Activated naive CD8-positive, alpha-beta T cell treated with anti-CD3 and anti-CD28 coated beads for 36 hours (primary cell): Measurements from ENCODE around the gene SPC25. TPM values are rescaled to one million over a fixed set of nuclear protein-coding genes. Genes with fewer than 3 reads are reported as not detected.
"Not testable (repeated sequence)": the region's sequence is repeated elsewhere in the genome, so short reads cannot be mapped to it uniquely, and the experiment has no call there.

ENCODE experiments used
- DNase-seq: peaks from one replicate; pipeline ENCODE4 v3.0.0; 2021
- H3K27ac Mint-ChIP-seq: one replicate; pipeline ENCODE4 v1.8.0; 2022; ENCODE audit warnings: mild to moderate bottlenecking, moderate library complexity, mixed read lengths
- H3K27me3 Mint-ChIP-seq: one replicate; pipeline ENCODE4 v1.8.0; 2022; ENCODE audit warnings: mild to moderate bottlenecking, mixed read lengths
- H3K36me3 Mint-ChIP-seq: one replicate; pipeline ENCODE4 v1.8.0; 2021; ENCODE audit warnings: mild to moderate bottlenecking, mixed read lengths
- H3K4me1 Mint-ChIP-seq: one replicate; pipeline ENCODE4 v1.8.0; 2021; ENCODE audit warnings: mixed read lengths
- H3K4me3 Mint-ChIP-seq: one replicate; pipeline ENCODE4 v1.8.0; 2022; ENCODE audit warnings: mild to moderate bottlenecking, moderate library complexity, mixed read lengths
- H3K9me3 Mint-ChIP-seq: one replicate; pipeline ENCODE4 v1.8.0; 2022; ENCODE audit warnings: mixed read lengths
- total RNA-seq, 2 experiments: library from RNA; stranded (reverse); gene quantifications; one replicate each; pipeline ENCODE4 v1.2.3, GENCODE V29; 2021

SPC25 gene, protein sequence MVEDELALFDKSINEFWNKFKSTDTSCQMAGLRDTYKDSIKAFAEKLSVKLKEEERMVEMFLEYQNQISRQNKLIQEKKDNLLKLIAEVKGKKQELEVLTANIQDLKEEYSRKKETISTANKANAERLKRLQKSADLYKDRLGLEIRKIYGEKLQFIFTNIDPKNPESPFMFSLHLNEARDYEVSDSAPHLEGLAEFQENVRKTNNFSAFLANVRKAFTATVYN
- 10 to 100 TPM; 33.7 to 37.1 TPM for total RNA-seq

DNA sequence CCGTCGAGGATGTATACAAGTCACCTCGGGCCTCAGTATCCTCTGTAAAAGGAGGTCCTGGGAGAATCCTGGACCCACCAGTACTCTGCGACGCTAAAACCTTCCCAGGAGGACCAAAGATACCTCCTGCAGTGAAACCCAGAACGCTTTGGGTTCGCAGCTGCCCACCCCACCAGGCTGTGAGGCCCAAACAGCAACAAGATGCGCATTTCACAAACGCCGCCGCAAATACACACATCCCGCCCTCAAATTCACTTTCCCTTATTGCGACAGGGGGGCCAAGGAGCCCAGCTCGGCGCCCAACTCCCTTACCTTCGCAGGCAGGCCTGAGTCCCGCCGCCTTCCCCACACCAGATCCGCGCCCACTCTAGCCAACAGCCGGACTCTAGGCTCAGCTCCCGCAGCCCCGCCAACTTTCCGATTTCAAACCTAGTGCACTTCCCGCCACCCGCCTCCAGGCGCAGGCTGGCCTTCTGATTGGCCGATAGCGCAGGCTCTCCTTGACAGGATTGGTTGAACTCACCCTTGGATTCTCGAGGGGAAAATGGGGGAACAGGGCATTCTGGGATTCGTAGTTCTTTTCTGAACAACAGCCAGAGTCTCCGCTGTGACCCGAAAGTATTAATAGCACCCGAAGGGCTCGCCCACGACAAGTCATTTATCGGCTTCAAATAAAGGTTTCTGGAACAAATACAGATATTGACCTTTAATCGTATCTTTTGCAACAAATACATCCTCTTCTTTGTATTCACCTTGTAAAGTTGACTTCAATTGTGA is at the start of gene SPC25:
Gene SPC25 (minus strand): TSS at position 425 of the 777 bp plus-strand sequence. CDS start 911 bp downstream, outside the sequence.
- Mint-ChIP-seq H3K27ac (peak within 1 kb of the TSS; percentile 85), H3K4me3 (peak within 1 kb of the TSS; percentile 93), H3K9me3 (no peaks in the 10 kb centered on the region), H3K36me3 (peaks cover 26% of the 10 kb centered on the region), H3K27me3 (peaks cover 21% of the 10 kb centered on the region), H3K4me1 (peaks cover 13% of the 10 kb centered on the region)
- peak; percentile 88 for DNase-seq

DNA sequence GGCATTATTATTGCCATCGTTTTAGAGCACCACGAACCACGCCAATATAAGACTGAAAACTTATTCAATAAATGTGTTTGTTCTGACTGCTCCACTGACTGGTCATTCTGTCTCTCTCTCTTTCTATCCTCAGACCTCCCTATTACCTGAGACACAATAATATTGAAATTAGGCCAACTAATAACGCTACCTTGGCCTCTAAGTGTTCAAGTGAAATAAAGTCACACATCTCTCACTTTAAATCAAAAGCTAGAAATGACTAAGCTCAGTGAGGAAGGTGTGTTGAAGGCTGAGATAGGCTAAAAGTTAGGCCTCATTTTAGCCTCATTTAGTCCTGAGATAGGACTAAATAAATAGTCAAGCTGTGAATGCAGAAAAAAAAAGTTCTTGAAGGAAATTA is 49.7 kb upstream of the SPC25 start:
- Mint-ChIP-seq H3K4me3 (no peak overlapping the region), H3K36me3 (no peaks in the 10 kb centered on the region), H3K27ac (no peak overlapping the region), H3K4me1 (peaks cover 1% of the 10 kb centered on the region), H3K27me3 (peaks cover 7% of the 10 kb centered on the region), H3K9me3 (no peaks in the 10 kb centered on the region)
- no peak for DNase-seq

DNA sequence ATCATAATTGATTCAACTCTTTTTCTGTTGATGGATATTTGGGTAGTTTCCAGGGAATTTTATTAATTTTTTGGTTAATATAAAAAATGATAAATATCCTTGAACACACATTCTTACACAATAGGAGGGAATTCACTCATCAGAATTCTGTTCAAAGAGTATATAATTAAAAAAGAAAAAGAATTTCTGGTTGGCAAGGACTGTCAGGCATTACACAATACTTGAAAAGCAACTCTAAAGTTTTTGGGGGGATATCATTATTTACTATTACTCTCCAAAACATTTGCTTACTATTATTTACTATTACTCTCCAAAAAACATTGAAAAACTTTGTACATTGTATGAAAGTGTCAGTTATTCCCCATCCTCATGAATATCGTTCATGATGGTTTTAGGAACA is 48.8 kb upstream of the SPC25 start:
- Mint-ChIP-seq H3K27me3 (peaks cover 2% of the 10 kb centered on the region), H3K36me3 (no peaks in the 10 kb centered on the region), H3K27ac (no peak overlapping the region), H3K4me3 (no peak overlapping the region), H3K9me3 (no peaks in the 10 kb centered on the region), H3K4me1 (peaks cover 1% of the 10 kb centered on the region)
- no peak for DNase-seq

DNA sequence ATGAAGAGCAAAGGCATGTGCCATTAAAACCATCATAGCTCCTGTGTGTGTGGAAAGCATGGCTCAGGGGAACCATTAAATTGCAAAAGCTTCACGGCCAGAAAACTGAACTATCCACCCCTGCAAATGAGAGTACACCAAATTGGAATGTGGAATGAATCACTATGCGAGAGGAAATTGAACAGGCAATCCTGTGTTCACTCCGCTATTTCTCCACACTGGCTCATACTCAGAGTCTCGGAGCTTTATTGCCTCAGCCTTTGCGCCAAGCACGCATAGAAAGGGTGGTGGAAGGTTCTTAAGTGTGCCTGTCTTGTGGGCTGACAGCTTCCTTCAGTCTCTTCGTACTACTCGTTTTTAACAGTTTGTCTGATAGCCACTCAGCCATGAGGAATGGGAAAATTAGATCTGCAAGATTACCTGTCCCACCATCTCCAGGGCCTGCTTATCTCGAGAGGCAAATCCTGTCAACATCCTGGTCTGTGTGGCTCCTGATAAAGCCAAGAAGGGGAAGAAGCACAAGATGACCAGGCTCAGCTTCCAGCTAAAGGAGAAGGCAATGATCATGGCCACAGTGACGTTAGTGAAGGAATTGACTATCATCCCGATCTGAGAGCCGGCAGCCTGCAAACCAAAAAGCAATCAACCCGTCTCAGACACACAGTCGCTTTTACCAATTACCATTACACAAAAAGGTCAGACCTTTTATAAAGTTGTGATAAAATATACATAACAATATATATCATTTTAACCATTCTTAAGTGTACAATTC is 45.8 kb upstream of the SPC25 start:
- H3K36me3 Mint-ChIP-seq, result no peaks in the 10 kb centered on the region
- no peak overlapping the region for H3K27ac Mint-ChIP-seq
- H3K4me1 Mint-ChIP-seq, result peaks cover 1% of the 10 kb centered on the region
- no peaks in the 10 kb centered on the region for H3K9me3 Mint-ChIP-seq
- peaks cover 4% of the 10 kb centered on the region for H3K27me3 Mint-ChIP-seq
- H3K4me3 Mint-ChIP-seq, result no peak overlapping the region
- DNase-seq, result no peak

DNA sequence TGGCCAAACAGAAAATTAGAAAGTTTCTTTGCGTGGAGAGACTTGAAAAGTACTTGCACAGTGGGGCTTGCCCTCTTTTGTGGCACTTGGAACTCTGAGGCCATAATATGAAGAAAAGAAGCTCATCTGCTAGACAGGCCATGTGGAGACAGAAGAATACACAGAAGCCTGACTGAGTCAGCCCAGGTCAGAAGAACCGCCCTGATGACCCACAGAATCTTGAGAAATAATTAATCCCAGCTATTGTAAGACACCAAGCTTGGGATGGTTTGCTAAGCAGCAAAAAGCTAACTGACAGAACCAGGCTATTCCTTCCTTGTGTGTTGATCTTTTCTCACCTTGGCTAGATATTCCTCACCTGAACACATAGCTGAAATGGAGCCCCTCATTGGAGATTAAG is 44.6 kb upstream of the SPC25 start:
- Mint-ChIP-seq H3K4me3 (no peak overlapping the region), H3K9me3 (no peaks in the 10 kb centered on the region), H3K27ac (no peak overlapping the region), H3K27me3 (peaks cover 4% of the 10 kb centered on the region), H3K4me1 (peaks cover under 1% of the 10 kb centered on the region), H3K36me3 (no peaks in the 10 kb centered on the region)
- DNase-seq, result no peak

DNA sequence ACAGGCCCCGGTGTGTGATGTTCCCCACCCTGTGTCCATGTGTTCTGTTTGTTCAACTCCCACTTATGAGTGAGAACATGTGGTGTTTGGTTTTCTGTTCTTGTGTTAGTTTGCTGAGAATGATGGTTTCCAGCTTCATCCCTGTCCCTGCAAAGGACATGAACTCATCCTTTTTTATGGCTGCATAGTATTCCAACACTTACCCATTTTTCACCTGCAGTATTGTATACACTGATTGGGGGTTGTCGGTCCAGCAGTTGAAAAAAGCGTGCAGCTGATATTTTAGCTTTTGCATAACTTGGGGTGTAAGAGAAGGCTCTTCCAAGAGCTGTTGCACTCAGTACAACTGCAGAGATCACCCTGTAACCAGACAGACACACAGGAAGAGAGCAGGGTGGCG is 41.9 kb upstream of the SPC25 start:
- DNase-seq, H3K27ac Mint-ChIP-seq, H3K4me1 Mint-ChIP-seq, H3K36me3 Mint-ChIP-seq, H3K4me3 Mint-ChIP-seq, H3K9me3 Mint-ChIP-seq: not testable (repeated sequence)
- H3K27me3 Mint-ChIP-seq, result peaks cover 17% of the 10 kb centered on the region

DNA sequence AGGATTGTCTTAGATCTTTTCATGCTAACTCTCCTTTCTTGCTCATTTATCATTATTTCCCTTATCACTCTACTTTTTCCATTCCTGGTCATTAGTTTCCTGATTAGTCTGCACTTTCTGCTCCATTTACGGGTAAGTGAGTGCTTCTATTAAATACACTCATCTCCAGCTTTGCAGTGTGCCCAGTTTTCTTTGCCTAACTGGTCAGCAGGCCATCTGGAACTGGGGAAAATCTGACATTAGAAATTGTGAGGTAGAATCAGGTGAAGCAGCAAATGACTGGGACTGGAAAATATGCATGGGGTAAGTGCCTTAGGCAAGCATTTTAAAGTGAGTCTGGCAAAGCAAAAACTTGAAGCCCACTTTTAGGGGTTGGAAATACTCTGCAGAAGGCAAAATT is 40.0 kb upstream of the SPC25 start:
- peaks cover 26% of the 10 kb centered on the region for H3K27me3 Mint-ChIP-seq

DNA sequence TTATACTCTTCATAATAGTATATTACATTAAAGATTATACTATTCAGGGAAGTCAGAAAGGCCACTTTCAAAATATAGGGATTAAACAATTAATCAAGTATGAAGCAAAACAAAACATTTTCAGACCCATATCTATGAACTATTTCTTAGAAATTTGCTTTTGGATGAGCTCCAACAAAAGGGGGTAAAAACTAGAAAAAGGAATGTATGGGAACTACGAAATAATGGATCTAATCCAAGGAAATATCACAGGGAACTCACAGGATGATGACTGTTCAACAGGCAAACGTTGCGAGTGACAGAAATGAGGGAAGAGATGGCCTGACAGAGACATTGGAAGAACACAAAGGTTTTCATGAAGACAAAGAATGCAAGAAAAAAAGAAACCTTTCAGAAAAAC is 38.8 kb upstream of the SPC25 start:
- no peak for DNase-seq
- Mint-ChIP-seq H3K27me3 (peaks cover 26% of the 10 kb centered on the region), H3K36me3 (no peaks in the 10 kb centered on the region), H3K4me1 (no peaks in the 10 kb centered on the region), H3K9me3 (no peaks in the 10 kb centered on the region), H3K4me3 (no peak overlapping the region), H3K27ac (no peak overlapping the region)

More for the DNA sequence above, 40.0 kb upstream of the SPC25 start:
- DNase-seq, result no peak
- Mint-ChIP-seq H3K4me1 (no peaks in the 10 kb centered on the region), H3K36me3 (no peaks in the 10 kb centered on the region), H3K9me3 (no peaks in the 10 kb centered on the region), H3K4me3 (no peak overlapping the region), H3K27ac (no peak overlapping the region)

DNA sequence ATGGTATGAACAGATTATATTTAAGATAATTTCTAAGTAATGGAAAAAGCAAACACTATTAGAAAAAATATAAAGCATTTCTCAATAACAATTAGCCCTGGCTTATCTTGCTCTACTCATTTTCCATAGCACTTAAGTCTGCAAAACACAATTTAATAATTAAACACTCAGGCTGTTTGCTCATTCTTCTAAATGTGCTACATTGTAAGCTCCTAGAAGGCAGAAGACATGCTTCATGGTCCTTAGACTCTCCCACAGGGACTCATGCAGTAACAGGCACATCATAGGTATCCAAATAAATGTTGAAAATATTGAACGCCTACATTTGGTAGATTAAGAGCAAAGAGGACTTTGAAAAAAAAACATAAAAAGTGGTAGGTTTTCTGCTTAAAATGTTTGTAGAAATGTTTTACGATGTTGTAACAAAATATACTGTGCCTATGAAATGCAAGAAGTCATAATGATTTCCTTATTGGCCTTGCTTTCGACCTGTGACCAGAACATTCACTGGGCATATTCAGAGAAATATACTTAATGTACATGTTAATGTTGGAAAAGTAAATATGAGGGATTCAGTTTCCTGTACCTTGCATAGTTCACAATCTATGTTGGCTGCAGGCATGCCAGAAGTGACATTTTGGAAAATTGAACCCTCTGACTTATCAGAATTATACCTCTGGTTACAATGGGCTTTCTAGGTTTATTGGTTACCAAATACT is 38.0 kb upstream of the SPC25 start:
- Mint-ChIP-seq H3K9me3 (no peaks in the 10 kb centered on the region), H3K36me3 (no peaks in the 10 kb centered on the region), H3K27ac (no peak overlapping the region), H3K4me3 (no peak overlapping the region), H3K4me1 (no peaks in the 10 kb centered on the region), H3K27me3 (peaks cover 31% of the 10 kb centered on the region)
- no peak for DNase-seq

DNA sequence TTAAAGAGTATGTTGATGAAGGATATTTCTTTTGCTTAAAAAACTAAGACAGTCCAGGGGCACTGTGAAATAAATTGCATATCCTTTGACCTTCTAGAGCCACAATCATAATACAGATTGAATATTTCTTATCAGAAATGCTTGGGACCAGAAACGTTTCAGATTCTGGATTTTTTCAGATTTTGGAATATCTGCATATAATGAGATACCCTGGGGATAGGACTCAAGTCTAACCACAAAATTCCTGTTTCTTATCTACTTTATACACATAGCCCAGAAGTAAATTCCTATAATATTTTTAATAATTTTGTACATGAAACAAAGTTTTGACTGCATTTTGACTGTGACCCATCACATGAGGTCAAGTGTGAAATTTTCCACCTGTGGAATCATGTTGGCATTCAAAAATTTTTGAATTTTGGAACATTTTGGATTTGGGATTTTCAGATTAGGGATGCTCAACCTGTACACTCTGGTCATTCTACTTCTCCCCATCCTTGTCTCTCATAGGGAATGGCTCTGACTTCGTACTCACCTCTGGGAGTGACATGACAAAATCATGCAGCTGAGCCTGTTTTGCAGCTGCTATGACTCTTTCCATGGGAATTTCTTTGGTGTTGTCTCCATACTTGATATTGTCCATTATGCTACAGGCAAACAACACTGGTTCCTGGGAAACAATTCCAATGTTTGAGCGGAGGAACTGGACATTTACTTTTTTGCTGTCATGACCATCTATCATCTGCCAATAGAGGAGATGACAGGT is 36.6 kb upstream of the SPC25 start:
- DNase-seq, result no peak
- Mint-ChIP-seq H3K4me1 (no peaks in the 10 kb centered on the region), H3K9me3 (no peaks in the 10 kb centered on the region), H3K4me3 (no peak overlapping the region), H3K27me3 (peaks cover 31% of the 10 kb centered on the region), H3K27ac (no peak overlapping the region), H3K36me3 (no peaks in the 10 kb centered on the region)

DNA sequence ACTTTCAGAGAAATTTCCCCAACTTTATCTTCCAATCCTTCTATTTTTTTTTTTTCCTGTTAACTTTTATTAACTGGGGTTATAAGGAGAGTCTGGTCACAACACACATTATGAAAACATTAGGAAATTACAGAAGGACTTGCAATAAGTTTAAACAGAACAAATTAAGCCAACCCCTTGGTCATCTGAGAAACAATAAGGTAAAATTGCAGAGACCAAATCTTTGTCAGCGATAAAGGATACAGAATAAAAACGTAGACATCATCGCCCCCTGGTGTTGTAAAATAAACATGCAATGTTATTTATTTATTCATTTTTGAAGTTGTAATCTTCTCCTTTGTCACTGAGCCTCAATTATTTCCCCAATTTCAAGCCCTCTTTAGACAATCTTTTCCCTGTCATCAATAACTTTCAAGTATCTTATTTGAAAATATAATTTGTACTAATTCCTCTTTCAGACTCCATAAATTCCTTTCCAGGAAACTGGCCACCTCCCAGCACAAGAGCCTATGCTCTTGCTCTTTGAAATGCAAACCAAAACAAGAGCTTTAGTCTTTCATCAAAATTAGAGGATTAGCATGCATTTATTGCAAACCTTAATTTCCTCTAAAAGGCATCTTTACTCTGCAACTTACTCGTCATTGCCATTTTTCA is 30.4 kb upstream of the SPC25 start:
- Mint-ChIP-seq H3K36me3 (no peaks in the 10 kb centered on the region), H3K27me3 (peaks cover 24% of the 10 kb centered on the region), H3K4me3 (no peak overlapping the region), H3K27ac (no peak overlapping the region), H3K4me1 (peaks cover 6% of the 10 kb centered on the region), H3K9me3 (no peaks in the 10 kb centered on the region)
- no peak for DNase-seq

DNA sequence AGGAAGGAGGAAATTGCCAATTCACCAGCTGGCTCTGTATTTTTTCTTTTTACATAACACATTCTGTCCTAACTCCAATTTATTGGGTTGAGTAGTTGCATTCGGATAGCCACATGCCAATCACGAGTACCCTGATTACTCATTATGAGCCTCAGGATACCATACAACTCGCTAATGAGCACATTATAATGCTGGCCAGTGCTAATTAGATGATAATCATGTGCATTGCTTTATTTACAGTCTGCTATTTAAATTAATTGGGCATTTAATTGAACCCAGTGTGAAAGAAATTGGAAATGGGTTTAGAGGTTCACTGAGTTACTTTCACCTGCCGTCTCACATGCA is 26.1 kb upstream of the SPC25 start:
- H3K27me3 Mint-ChIP-seq, result peaks cover 43% of the 10 kb centered on the region
- no peaks in the 10 kb centered on the region for H3K36me3 Mint-ChIP-seq
- H3K4me1 Mint-ChIP-seq, result peaks cover 10% of the 10 kb centered on the region
- H3K27ac Mint-ChIP-seq, result no peak overlapping the region
- no peak overlapping the region for H3K4me3 Mint-ChIP-seq
- peaks cover 4% of the 10 kb centered on the region for H3K9me3 Mint-ChIP-seq
- no peak for DNase-seq

DNA sequence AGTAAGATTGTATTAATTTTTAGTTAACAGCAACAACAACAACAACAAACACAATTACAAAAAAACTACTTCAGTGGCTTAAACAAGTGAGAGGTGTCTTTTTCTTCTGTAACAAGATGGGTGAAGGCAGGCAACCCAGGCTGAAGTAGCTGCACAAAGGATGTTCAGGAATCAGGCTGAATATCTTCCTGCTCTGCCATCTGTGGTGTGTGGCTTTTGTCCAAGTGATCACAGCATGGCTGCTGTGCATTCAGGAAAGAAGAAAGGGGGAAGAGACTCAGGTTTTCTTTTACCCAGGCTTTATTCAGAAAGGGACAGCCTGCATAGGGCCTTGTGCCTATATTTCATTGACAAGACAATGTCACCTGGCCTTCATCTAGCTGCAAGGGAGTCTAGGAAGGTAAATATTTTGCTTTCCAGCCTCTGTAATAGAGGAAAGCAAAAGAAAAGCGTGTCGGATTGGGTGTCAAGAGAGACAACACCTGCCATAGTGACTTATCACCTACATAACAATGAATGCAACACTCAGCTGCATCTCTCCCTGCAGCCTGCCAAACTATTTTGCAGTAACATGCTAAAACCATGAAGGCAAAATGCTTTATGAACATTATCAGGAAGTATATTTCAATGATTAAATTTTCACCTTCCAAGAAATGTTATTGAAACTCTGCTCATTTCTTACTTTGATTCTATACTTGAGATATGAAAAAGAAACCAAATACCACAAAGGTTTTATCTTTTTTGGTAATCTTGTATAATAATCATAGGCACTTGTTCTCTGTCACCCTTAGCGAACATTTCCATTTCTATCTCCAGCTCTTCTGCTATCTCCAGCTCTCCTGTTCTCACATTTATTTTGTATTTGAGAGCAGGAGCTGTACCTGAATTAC is 25.5 kb upstream of the SPC25 start:
- H3K27me3 Mint-ChIP-seq, result peaks cover 43% of the 10 kb centered on the region
- H3K27ac Mint-ChIP-seq, result no peak overlapping the region
- H3K4me3 Mint-ChIP-seq, result no peak overlapping the region
- peaks cover 4% of the 10 kb centered on the region for H3K9me3 Mint-ChIP-seq
- no peak for DNase-seq
- H3K4me1 Mint-ChIP-seq, result peaks cover 10% of the 10 kb centered on the region
- H3K36me3 Mint-ChIP-seq, result no peaks in the 10 kb centered on the region
